H1 (cell line): Measurements from ENCODE around the gene DTNB. TPM values are rescaled to one million over a fixed set of nuclear protein-coding genes. Genes with fewer than 3 reads are reported as not detected.

Experiments used
- CTCF ChIA-PET: fragments of 300-600 bp; sonication (Branson Sonifier 250); formaldehyde crosslinking; loops from one replicate; lab custom pipeline; 2021; ENCODE audit not compliant: partially characterized antibody; lab: Charles Lee
- POLR2A ChIA-PET: fragments of 300-600 bp; sonication (Branson Sonifier 250); formaldehyde crosslinking; loops from one replicate; lab custom pipeline; 2021; ENCODE audit warnings: inconsistent platforms; ENCODE audit not compliant: partially characterized antibody; lab: Charles Lee
- DNase-seq, 2 experiments: peaks; one replicate each; pipeline versions ENCODE4 v3.0.0 to v3.0.0-alpha.2; 2010 to 2022; ENCODE audit warnings: low spot score in 2 of 2, low read depth in 1 of 2, mixed read lengths in 1 of 2
- FAIRE-seq: peaks from 2 replicates; lab custom pipeline; 2011; peaks lifted over from hg19 to GRCh38; lab: Jason Lieb, UNC
- H2AFZ ChIP-seq: 2 replicates; pipeline ENCODE4 v1.8.1; 2012; ENCODE audit warnings: low read length, inconsistent platforms
- H2AK5ac ChIP-seq: 2 replicates; pipeline ENCODE4 v1.6.1; 2013; ENCODE audit warnings: low read depth, low read length
- H2BK120ac ChIP-seq: replicated peaks from 2 replicates; pipeline ENCODE3; 2013; ENCODE audit warnings: low read depth, low read length, inconsistent platforms
- H2BK12ac ChIP-seq: 2 replicates; pipeline ENCODE4 v1.6.1; 2013; ENCODE audit warnings: low read depth, low read length
- H2BK15ac ChIP-seq: 2 replicates; pipeline ENCODE4 v1.6.1; 2013; ENCODE audit warnings: low read length
- H2BK20ac ChIP-seq: 2 replicates; pipeline ENCODE4 v1.6.1; 2013; ENCODE audit warnings: low read length
- H2BK5ac ChIP-seq: 2 replicates; pipeline ENCODE4 v1.6.1; 2013; ENCODE audit warnings: low read depth, low read length
- H3K14ac ChIP-seq: 2 replicates; pipeline ENCODE4 v1.6.1; 2013; ENCODE audit warnings: inconsistent platforms; ENCODE audit not compliant: insufficient read length
- H3K18ac ChIP-seq: 2 replicates; pipeline ENCODE4 v1.6.1; 2013; ENCODE audit warnings: low read length; ENCODE audit errors: extremely low read depth
- H3K23ac ChIP-seq: 2 replicates; pipeline ENCODE4 v1.6.1; 2013; ENCODE audit warnings: inconsistent platforms; ENCODE audit not compliant: insufficient read length
- H3K23me2 ChIP-seq: 2 replicates; pipeline ENCODE4 v1.6.1; 2013; ENCODE audit warnings: low read depth, low read length
- H3K27ac ChIP-seq: 2 replicates; pipeline ENCODE4 v1.6.1; 2011; ENCODE audit warnings: low read depth, low read length, inconsistent platforms
- H3K27me3 ChIP-seq, 4 experiments: replicated peaks in 1 of 4; 1 replicate in 1 of 4; 2 replicates in 3 of 4; pipeline versions ENCODE4 v1.6.1 to v1.8.1; 2011 to 2013; ENCODE audit warnings: low read length in 3 of 4, mild to moderate bottlenecking in 3 of 4, inconsistent platforms in 2 of 4, mixed read lengths in 2 of 4, moderate library complexity in 1 of 4; ENCODE audit not compliant: control insufficient read depth in 3 of 4, insufficient read depth in 3 of 4; ENCODE audit errors: extremely low read depth in 1 of 4
- H3K36me3 ChIP-seq, 4 experiments: 2 replicates each; pipeline versions ENCODE4 v1.6.1 to v1.8.1; 2011 to 2013; ENCODE audit warnings: mild to moderate bottlenecking in 4 of 4, low read length in 3 of 4, moderate library complexity in 2 of 4, control low read depth in 1 of 4, inconsistent platforms in 1 of 4; ENCODE audit not compliant: insufficient read depth in 4 of 4, control insufficient read depth in 2 of 4
- H3K4ac ChIP-seq: replicated peaks from 2 replicates; pipeline ENCODE3; 2013; ENCODE audit warnings: low read length, low read depth, mixed read lengths, inconsistent platforms; ENCODE audit not compliant: insufficient read length
- H3K4me1 ChIP-seq, 4 experiments: replicated peaks in 1 of 4; 1 replicate in 1 of 4; 2 replicates in 3 of 4; pipeline versions ENCODE4 v1.6.1 to v1.8.1; 2011 to 2013; ENCODE audit warnings: low read length in 3 of 4, inconsistent platforms in 2 of 4, mixed read lengths in 1 of 4; ENCODE audit not compliant: insufficient read depth in 4 of 4, control insufficient read depth in 3 of 4
- H3K4me2 ChIP-seq, 2 experiments: 2 replicates each; pipeline versions ENCODE4 v1.6.1 to v1.8.1; 2011 to 2013; ENCODE audit warnings: low read depth in 2 of 2, low read length in 2 of 2, control low read depth in 1 of 2, inconsistent platforms in 1 of 2, mild to moderate bottlenecking in 1 of 2; ENCODE audit not compliant: insufficient read depth in 1 of 2
- H3K4me3 ChIP-seq, 4 experiments: fragments of 200-600, 300-600 bp in 1 of 4; sonication (generic), shearing (Covaris generic), sonication (Bioruptor Twin) in 1 of 4; 2 replicates each; pipeline versions ENCODE4 v1.5.1 to v1.8.1; 2011 to 2016; ENCODE audit warnings: low read length in 4 of 4, low read depth in 3 of 4, control low read depth in 2 of 4, inconsistent platforms in 2 of 4, mild to moderate bottlenecking in 2 of 4, mixed read lengths in 1 of 4, moderate library complexity in 1 of 4; ENCODE audit not compliant: insufficient read depth in 2 of 4; ENCODE audit errors: extremely low read depth in 1 of 4
- H3K56ac ChIP-seq: replicated peaks from 2 replicates; pipeline ENCODE3; 2013; ENCODE audit warnings: low read depth, mild to moderate bottlenecking, mixed read lengths, low read length, inconsistent platforms; ENCODE audit not compliant: insufficient read length
- H3K79me1 ChIP-seq: 2 replicates; pipeline ENCODE4 v1.6.1; 2013; ENCODE audit warnings: low read depth, low read length, control low read depth
- H3K79me2 ChIP-seq, 2 experiments: 2 replicates each; pipeline versions ENCODE4 v1.6.1 to v1.8.1; 2012 to 2013; ENCODE audit warnings: low read length in 2 of 2, mild to moderate bottlenecking in 2 of 2, inconsistent platforms in 1 of 2; ENCODE audit not compliant: insufficient read depth in 2 of 2, control insufficient read depth in 1 of 2
- H3K9ac ChIP-seq, 4 experiments: replicated peaks in 1 of 4; 1 replicate in 1 of 4; 2 replicates in 3 of 4; pipeline versions ENCODE4 v1.6.1 to v1.8.1; 2011 to 2013; ENCODE audit warnings: low read depth in 3 of 4, low read length in 3 of 4, control low read depth in 2 of 4, mild to moderate bottlenecking in 2 of 4, moderate library complexity in 2 of 4, inconsistent platforms in 1 of 4; ENCODE audit errors: extremely low read depth in 1 of 4
- H3K9me3 ChIP-seq, 2 experiments: 2 replicates each; pipeline versions ENCODE4 v1.6.1 to v1.8.1; 2012 to 2013; ENCODE audit warnings: mild to moderate bottlenecking in 2 of 2, moderate library complexity in 2 of 2, control low read depth in 1 of 2, inconsistent platforms in 1 of 2, low read depth in 1 of 2, low read length in 1 of 2, mixed read lengths in 1 of 2; ENCODE audit not compliant: insufficient read depth in 2 of 2
- H4K20me1 ChIP-seq, 2 experiments: replicated peaks in 1 of 2; 2 replicates each; pipeline versions ENCODE3 to v1.8.1; 2011 to 2013; ENCODE audit warnings: inconsistent platforms in 2 of 2, low read length in 2 of 2, mild to moderate bottlenecking in 1 of 2; ENCODE audit not compliant: insufficient read depth in 2 of 2, control insufficient read depth in 1 of 2
- H4K5ac ChIP-seq: 2 replicates; pipeline ENCODE4 v1.6.1; 2013; ENCODE audit warnings: low read length, low read depth, mixed read lengths, inconsistent platforms; ENCODE audit not compliant: insufficient read length
- H4K8ac ChIP-seq: 2 replicates; pipeline ENCODE4 v1.8.0; 2013; ENCODE audit warnings: mild to moderate bottlenecking, moderate library complexity, low read length, inconsistent platforms; ENCODE audit not compliant: insufficient read depth; ENCODE audit errors: extremely low read depth
- H4K91ac ChIP-seq: replicated peaks from 2 replicates; pipeline ENCODE3; 2013; ENCODE audit warnings: low read length, mixed read lengths, inconsistent platforms; ENCODE audit not compliant: insufficient read length
- ASH2L ChIP-seq: fragments of 200-600, 300-600 bp; sonication (generic); IDR thresholded peaks from one replicate; pipeline ENCODE4 v1.7.1; 2017; ENCODE audit warnings: low read length
- ATF2 ChIP-seq: IDR thresholded peaks from 2 replicates; pipeline ENCODE4 v1.6.1; 2012; ENCODE audit warnings: low read length, inconsistent platforms
- BACH1 ChIP-seq: IDR thresholded peaks from 2 replicates; pipeline ENCODE4 v1.6.1; 2012; ENCODE audit warnings: low read length, improper control_type of control experiment
- EGR1 ChIP-seq: IDR thresholded peaks from 2 replicates; pipeline ENCODE4 v1.6.1; 2011; ENCODE audit warnings: low read depth, low read length, borderline replicate concordance
- FOSL1 ChIP-seq: IDR thresholded peaks from 2 replicates; pipeline ENCODE4 v1.6.1; 2011; ENCODE audit warnings: mild to moderate bottlenecking, low read depth, low read length, moderate library complexity; ENCODE audit not compliant: insufficient read depth
- GABPA ChIP-seq: IDR thresholded peaks from 2 replicates; pipeline ENCODE4 v1.6.1; 2011; ENCODE audit warnings: mild to moderate bottlenecking, low read length, moderate library complexity, borderline replicate concordance; ENCODE audit not compliant: insufficient read depth
- HDAC2 ChIP-seq, 2 experiments: fragments of 300-600 bp in 1 of 2; sonication (generic) in 1 of 2; IDR thresholded peaks; 2 replicates each; pipeline ENCODE4 v1.6.1; 2011 to 2012; ENCODE audit warnings: low read depth in 2 of 2, low read length in 2 of 2, mild to moderate bottlenecking in 2 of 2, moderate library complexity in 2 of 2, borderline replicate concordance in 1 of 2, inconsistent platforms in 1 of 2
- JUN ChIP-seq: IDR thresholded peaks from 2 replicates; pipeline ENCODE4 v1.6.1; 2011; ENCODE audit warnings: low read depth, mild to moderate bottlenecking, improper control_type of control experiment, low read length
- KDM1A ChIP-seq: fragments of 200-600, 300-600 bp; sonication (generic); IDR thresholded peaks from 2 replicates; pipeline ENCODE4 v1.7.1; 2016; ENCODE audit warnings: mild to moderate bottlenecking, low read length, borderline replicate concordance
- MAX ChIP-seq: IDR thresholded peaks from 2 replicates; pipeline ENCODE4 v1.6.1; 2012; ENCODE audit warnings: inconsistent platforms
- SRF ChIP-seq: IDR thresholded peaks from 2 replicates; pipeline ENCODE4 v1.6.1; 2011; ENCODE audit warnings: mild to moderate bottlenecking, low read depth, low read length, moderate library complexity
- WGBS, 2 experiments: shearing (Covaris generic) in 1 of 2; methylation state at CpG; one replicate each; pipeline versions ENCODE4 v1.1.6 to v1.1.7; 2013 to 2015; ENCODE audit warnings: low lambda C conversion rate in 2 of 2, mixed read lengths in 2 of 2, inconsistent platforms in 1 of 2, low coverage in 1 of 2, missing lambda C conversion rate in 1 of 2; ENCODE audit not compliant: insufficient replicate concordance in 2 of 2, insufficient coverage in 1 of 2, insufficient read length in 1 of 2; ENCODE audit errors: extremely low coverage in 1 of 2, missing lambda C conversion rate in 1 of 2; 5-methylcytosine and 5-hydroxymethylcytosine counted together
- polyA plus RNA-seq, 7 experiments: library from polyadenylated mRNA; depleted of rRNA in 3 of 7; stranded (reverse) in 5 of 7; unstranded in 2 of 7; fragments of >200 nt in 5 of 7; fragments of 200-250 nt in 2 of 7; gene quantifications; 1 replicate in 5 of 7; 2 replicates in 1 of 7; 4 replicates in 1 of 7; pipeline versions ENCODE4 v1.2.1 to v1.2.3, GENCODE V29; 2011 to 2013; ENCODE audit warnings: missing spikeins in 2 of 7, mixed read lengths in 2 of 7
- total RNA-seq: library from RNA; stranded (reverse); fragmentation: NEBNext Ultra II Directional; extraction: Animal tissue kit (Norgen Biotek cat#: 25700); gene quantifications from 2 replicates; pipeline ENCODE4 v1.2.1, GENCODE V29; 2021

Gene DTNB
- total and polyA plus RNA-seq, 2 of the 8 experiments (the other 6 are each of a cell fraction or from before 2014, with no cell fraction given): 39.6 to 49.5 TPM

- Histone ChIP-seq H4K20me1 (peaks cover 0 to 2% of the 10 kb centered on the region in 2 experiments), H3K9ac (no peak overlapping the region), H2BK20ac (no peak overlapping the region), H2BK15ac (no peak overlapping the region), H3K18ac (no peak overlapping the region), H3K27me3 (no peaks in the 10 kb centered on the region), H3K27ac (no peak overlapping the region), H3K4me1 (no peaks in the 10 kb centered on the region), H3K79me1 (no peaks in the 10 kb centered on the region), H3K4me3 (no peak overlapping the region), H3K23me2 (no peaks in the 10 kb centered on the region), H3K4me2 (no peak overlapping the region), H4K8ac (no peak overlapping the region), H2BK12ac (no peak overlapping the region), H2AFZ (no peak overlapping the region), H2BK5ac (no peak overlapping the region), H3K23ac (no peak overlapping the region), H4K5ac (no peak overlapping the region), H2BK120ac (no peak overlapping the region), H4K91ac (no peak overlapping the region), H3K36me3 (peaks cover 0 to 30% (median 16%) of the 10 kb centered on the region in 4 experiments; a peak in 5 of 8 replicates), H3K9me3 (no peaks in the 10 kb centered on the region), H3K14ac (no peak overlapping the region), H3K79me2 (no peaks in the 10 kb centered on the region), H2AK5ac (no peak overlapping the region), H3K56ac (no peak overlapping the region), H3K4ac (no peak overlapping the region)
- no peak for DNase-seq
- POLR2A ChIA-PET: interaction anchor here (1.5 kb wide), 1 partner anchor 14 kb away, joined by 3 read pairs; no protein-coding TSS in a partner anchor
- CTCF ChIA-PET: interaction anchor here (0.8 to 1.0 kb wide), 3 partner anchors 9 to 41 kb away, joined by 3 read pairs; no protein-coding TSS in a partner anchor
- no peak for FAIRE-seq
- WGBS, 2 experiments: 87% methylated on average over 3 of the region's 3 CpGs; no CpG with 5 or more reads in 1 of the 2 experiments
- no peak for TF ChIP-seq ATF2
- no peak for TF ChIP-seq JUN
- no peak for TF ChIP-seq BACH1
- TF ChIP-seq KDM1A: no peak
- TF ChIP-seq GABPA: no peak
- no peak for TF ChIP-seq FOSL1
- TF ChIP-seq HDAC2 (IDR thresholded peaks at IDR 0.05; ENCODE audit: borderline replicate concordance in 1 of 2, low read depth in 2 of 2, low read length in 2 of 2): no peak
- no peak for TF ChIP-seq SRF
- no peak for TF ChIP-seq ASH2L
- TF ChIP-seq EGR1: no peak
- TF ChIP-seq MAX: no peak
These were observed 50.0 kb downstream of the DTNB start for GRCh38 chr2:25623361-25623760.
